Sigmoid colon (tissue), 4 donors: ENCODE measurements around the gene TXNDC9.

ENCODE experiments used
- CTCF ChIP-seq, 4 experiments: fragments of 450-650 bp in 3 of 4; fragments of 200-600 bp in 1 of 4; IDR thresholded peaks; one replicate each; pipeline ENCODE4 v1.5.1; 2016 to 2019; ENCODE audit warnings: antibody characterized with exemption in 4 of 4, mild to moderate bottlenecking in 3 of 4, moderate library complexity in 2 of 4
- EP300 ChIP-seq, 4 donors: sonication (generic); formaldehyde crosslinking; IDR thresholded peaks; one replicate each; pipeline ENCODE4 v1.6.1; 2017; ENCODE audit warnings: antibody characterized with exemption in 4 of 4
- POLR2A ChIP-seq, 2 donors: fragments of 450-650 bp; IDR thresholded peaks; one replicate each; pipeline ENCODE4 v1.6.1; 2016; ENCODE audit warnings: antibody characterized with exemption in 2 of 2, mild to moderate bottlenecking in 2 of 2, moderate library complexity in 2 of 2
- POLR2AphosphoS5 ChIP-seq, 4 donors: sonication (generic); formaldehyde crosslinking; IDR thresholded peaks; one replicate each; pipeline ENCODE4 v1.6.1; 2017; ENCODE audit warnings: antibody characterized with exemption in 4 of 4

GRCh38 chr2:99346218-99346617, 10.1 kb upstream of the TXNDC9 start:
- no peak for TF ChIP-seq EP300 (IDR thresholded peaks at IDR 0.05)
- TF ChIP-seq CTCF (IDR thresholded peaks at IDR 0.05) = no peak
- no peak for TF ChIP-seq POLR2A (IDR thresholded peaks at IDR 0.05)
- TF ChIP-seq POLR2AphosphoS5 (IDR thresholded peaks at IDR 0.05) = no peak
